Mesothelial cell of epicardium (in vitro differentiated cells): ENCODE data around the gene PRCC. TPM values are rescaled to one million over a fixed set of nuclear protein-coding genes. Genes with fewer than 3 reads are reported as not detected.

Experiments used
- DNase-seq, 2 experiments: peaks; one replicate each; pipeline ENCODE4 v3.0.0; 2021; ENCODE audit warnings: low spot score in 2 of 2; ENCODE audit not compliant: unreplicated experiment in 2 of 2
- H3K27ac Mint-ChIP-seq: 2 replicates; pipeline ENCODE4 v1.8.0; 2021; ENCODE audit warnings: mixed read lengths
- H3K27me3 Mint-ChIP-seq: 2 replicates; pipeline ENCODE4 v1.8.0; 2021; ENCODE audit warnings: low read depth, mixed read lengths
- H3K36me3 Mint-ChIP-seq: 2 replicates; pipeline ENCODE4 v1.8.0; 2021; ENCODE audit warnings: mixed read lengths
- H3K4me1 Mint-ChIP-seq: 2 replicates; pipeline ENCODE4 v1.8.0; 2021; ENCODE audit warnings: mixed read lengths
- H3K4me3 Mint-ChIP-seq: 2 replicates; pipeline ENCODE4 v1.8.0; 2021; ENCODE audit warnings: mild to moderate bottlenecking, moderate library complexity, mixed read lengths
- H3K9me3 Mint-ChIP-seq: 2 replicates; pipeline ENCODE4 v1.8.0; 2021; ENCODE audit warnings: mixed read lengths
- CTCF ChIP-seq: fragments of 200-600 bp; sonication (generic); IDR thresholded peaks from one replicate; pipeline ENCODE4 v1.5.0; 2021; ENCODE audit warnings: antibody characterized with exemption; ENCODE audit not compliant: unreplicated experiment
- total RNA-seq: library from RNA; stranded (reverse); gene quantifications from 3 replicates; pipeline ENCODE4 v1.2.1, GENCODE V29; 2021

PRCC gene, protein sequence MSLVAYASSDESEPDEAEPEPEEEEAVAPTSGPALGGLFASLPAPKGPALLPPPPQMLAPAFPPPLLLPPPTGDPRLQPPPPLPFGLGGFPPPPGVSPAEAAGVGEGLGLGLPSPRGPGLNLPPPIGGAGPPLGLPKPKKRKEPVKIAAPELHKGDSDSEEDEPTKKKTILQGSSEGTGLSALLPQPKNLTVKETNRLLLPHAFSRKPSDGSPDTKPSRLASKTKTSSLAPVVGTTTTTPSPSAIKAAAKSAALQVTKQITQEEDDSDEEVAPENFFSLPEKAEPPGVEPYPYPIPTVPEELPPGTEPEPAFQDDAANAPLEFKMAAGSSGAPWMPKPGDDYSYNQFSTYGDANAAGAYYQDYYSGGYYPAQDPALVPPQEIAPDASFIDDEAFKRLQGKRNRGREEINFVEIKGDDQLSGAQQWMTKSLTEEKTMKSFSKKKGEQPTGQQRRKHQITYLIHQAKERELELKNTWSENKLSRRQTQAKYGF
- 78.4 to 93.9 TPM (median 93.7 TPM) in 3 replicates for total RNA-seq

DNA sequence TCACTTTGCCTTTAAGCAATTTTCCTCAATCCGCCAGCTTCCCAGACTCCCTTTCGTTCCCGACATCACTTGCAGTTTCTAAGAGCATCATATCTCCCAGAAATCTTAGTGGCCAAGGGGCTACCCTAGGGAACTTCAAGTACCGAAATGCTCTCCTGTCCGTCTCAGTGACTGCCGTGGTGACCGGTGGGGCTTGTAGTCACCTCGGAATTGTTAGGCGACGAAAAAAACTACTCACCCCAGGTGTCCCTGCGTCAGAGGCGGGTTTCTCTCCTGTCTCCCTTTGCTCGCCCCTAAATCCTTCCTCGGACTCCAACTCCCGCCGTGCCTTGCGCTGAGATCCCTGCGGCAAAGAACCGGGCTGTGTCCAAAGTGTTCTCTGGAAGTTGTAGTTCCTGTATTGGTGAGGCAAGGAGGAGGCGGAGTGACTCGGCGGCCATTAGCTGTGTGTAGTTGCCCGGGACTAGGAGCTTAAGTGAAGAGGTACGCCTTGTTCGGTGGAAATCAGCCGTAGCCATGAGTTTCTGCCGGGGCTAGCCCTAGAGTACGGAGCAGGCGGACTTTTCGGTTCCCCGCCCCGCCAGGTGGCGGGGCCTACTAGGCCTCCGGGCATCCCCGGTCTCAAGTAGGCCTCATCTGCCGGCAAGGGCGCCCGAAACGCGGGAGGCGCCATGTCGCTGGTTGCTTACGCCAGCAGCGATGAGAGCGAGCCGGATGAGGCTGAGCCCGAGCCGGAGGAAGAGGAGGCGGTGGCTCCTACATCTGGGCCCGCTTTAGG, at the start of gene PRCC:
Gene PRCC (plus strand): TSS at position 435 of the 778 bp plus-strand sequence. CDS start 237 bp downstream, at position 672.
- no peak within 1 kb of the TSS for H3K27ac Mint-ChIP-seq
- no peak for TF ChIP-seq CTCF
- no peaks in the 10 kb centered on the region for H3K9me3 Mint-ChIP-seq
- no peaks in the 10 kb centered on the region for H3K27me3 Mint-ChIP-seq
- H3K36me3 Mint-ChIP-seq, result peaks cover 9% of the 10 kb centered on the region
- peak; percentile 85 to 93 for DNase-seq
- H3K4me1 Mint-ChIP-seq, result peaks cover 33% of the 10 kb centered on the region
- H3K4me3 Mint-ChIP-seq, result no peak within 1 kb of the TSS

DNA sequence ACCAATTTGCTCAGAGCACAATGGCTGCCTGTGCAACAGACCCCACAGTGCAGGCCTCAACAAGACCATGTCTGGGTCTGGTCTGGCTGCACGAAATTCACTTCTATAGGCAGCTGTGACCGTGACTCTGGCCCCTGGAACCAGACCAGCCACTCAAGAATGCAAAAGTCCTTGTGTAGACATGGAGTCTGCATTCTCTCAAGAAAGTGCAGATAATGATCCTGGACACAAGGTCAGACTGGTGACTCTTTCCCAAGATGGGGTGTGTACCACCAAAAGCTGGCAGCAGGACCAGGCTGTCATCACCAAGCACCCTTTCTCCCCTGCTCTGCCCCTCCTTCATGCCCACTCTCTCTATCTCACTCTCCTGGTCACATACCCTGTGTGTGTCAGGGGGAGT, 46.2 kb upstream of the PRCC start:
- peak overlapping the region; percentile 64 for H3K27ac Mint-ChIP-seq

DNA sequence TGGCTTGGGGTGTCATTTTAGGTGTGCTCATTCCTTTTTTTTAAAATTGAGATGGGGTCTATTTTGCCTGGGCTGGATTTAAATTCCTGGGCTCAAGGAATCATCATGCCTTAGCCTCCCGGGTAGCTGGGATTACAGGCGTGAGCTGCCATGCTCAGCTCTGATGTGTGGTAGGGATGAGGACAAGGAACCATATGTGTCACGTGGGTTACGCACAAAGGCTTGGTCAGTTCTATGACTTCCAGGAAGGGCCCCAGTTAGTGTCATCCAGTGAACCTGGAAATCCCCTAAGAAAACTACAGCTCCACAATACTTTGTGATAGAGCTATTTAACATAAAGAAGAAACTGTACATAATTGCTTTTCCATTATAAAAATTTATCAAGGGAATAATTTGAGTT, 45.8 kb upstream of the PRCC start:
- Mint-ChIP-seq H3K27ac (peak overlapping the region; percentile 64), H3K27me3 (no peaks in the 10 kb centered on the region), H3K36me3 (peaks cover 28% of the 10 kb centered on the region), H3K4me3 (no peak overlapping the region), H3K9me3 (no peaks in the 10 kb centered on the region), H3K4me1 (peaks cover 7% of the 10 kb centered on the region)
- no peak for TF ChIP-seq CTCF
- no peak for DNase-seq

More for the DNA sequence above, 46.2 kb upstream of the PRCC start:
- DNase-seq, result no peak
- no peak for TF ChIP-seq CTCF
- no peaks in the 10 kb centered on the region for H3K27me3 Mint-ChIP-seq
- H3K4me3 Mint-ChIP-seq, result no peak overlapping the region
- H3K4me1 Mint-ChIP-seq, result peaks cover 7% of the 10 kb centered on the region
- peaks cover 28% of the 10 kb centered on the region for H3K36me3 Mint-ChIP-seq
- H3K9me3 Mint-ChIP-seq, result no peaks in the 10 kb centered on the region

- TF ChIP-seq CTCF, result peak; percentile 82
- Mint-ChIP-seq H3K4me1 (peaks cover 15% of the 10 kb centered on the region), H3K36me3 (peaks cover 20% of the 10 kb centered on the region), H3K27me3 (no peaks in the 10 kb centered on the region), H3K9me3 (no peaks in the 10 kb centered on the region), H3K27ac (no peak overlapping the region), H3K4me3 (no peak overlapping the region)
- DNase-seq, result peak; percentile 76 to 90
Observed at GRCh38 chr1:156725683-156726280, 41.6 kb upstream of the PRCC start.

- H3K4me3 Mint-ChIP-seq, result no peak overlapping the region
- peak; percentile 55 for TF ChIP-seq CTCF
- H3K27ac Mint-ChIP-seq, result no peak overlapping the region
- H3K4me1 Mint-ChIP-seq, result peaks cover 15% of the 10 kb centered on the region
- DNase-seq, result no peak
- H3K27me3 Mint-ChIP-seq, result no peaks in the 10 kb centered on the region
- H3K9me3 Mint-ChIP-seq, result no peaks in the 10 kb centered on the region
- H3K36me3 Mint-ChIP-seq, result peaks cover 17% of the 10 kb centered on the region
Observed at GRCh38 chr1:156726549-156727226, 40.6 kb upstream of the PRCC start.
